ENCODE measurements around the gene U2AF1.
"Not testable (repeated sequence)": the region's sequence is repeated elsewhere in the genome, so short reads cannot be mapped to it uniquely, and the experiment has no call there.

DNA sequence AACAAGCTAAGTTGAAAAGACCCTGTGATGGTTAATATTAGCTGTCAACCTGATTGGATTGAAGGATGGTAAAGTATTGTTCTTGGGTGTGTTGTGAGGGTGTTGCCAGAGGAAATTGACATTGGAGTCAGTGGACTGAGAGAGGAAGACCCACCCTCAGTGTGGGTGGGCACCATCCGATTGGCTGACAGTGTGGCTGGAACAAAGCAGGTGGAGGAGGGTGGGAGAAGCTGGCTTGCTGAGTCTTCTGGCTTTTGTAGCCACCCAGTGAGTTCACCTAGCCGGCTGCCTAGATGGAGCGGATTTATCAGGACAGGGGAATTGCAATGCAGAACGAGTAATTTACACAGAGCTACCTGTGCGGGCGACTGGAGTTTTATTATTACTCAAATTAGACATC, 7.1 kb upstream of the U2AF1 start:
- TF ChIP-seq, protein P1, sequence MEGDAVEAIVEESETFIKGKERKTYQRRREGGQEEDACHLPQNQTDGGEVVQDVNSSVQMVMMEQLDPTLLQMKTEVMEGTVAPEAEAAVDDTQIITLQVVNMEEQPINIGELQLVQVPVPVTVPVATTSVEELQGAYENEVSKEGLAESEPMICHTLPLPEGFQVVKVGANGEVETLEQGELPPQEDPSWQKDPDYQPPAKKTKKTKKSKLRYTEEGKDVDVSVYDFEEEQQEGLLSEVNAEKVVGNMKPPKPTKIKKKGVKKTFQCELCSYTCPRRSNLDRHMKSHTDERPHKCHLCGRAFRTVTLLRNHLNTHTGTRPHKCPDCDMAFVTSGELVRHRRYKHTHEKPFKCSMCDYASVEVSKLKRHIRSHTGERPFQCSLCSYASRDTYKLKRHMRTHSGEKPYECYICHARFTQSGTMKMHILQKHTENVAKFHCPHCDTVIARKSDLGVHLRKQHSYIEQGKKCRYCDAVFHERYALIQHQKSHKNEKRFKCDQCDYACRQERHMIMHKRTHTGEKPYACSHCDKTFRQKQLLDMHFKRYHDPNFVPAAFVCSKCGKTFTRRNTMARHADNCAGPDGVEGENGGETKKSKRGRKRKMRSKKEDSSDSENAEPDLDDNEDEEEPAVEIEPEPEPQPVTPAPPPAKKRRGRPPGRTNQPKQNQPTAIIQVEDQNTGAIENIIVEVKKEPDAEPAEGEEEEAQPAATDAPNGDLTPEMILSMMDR (IDR thresholded peaks at IDR 0.05): not testable (repeated sequence)
- TF ChIP-seq POLR2A (IDR thresholded peaks at IDR 0.05): not testable (repeated sequence)

Measured in adrenal gland (tissue), 5 donors.